HL-60 (cell line): ENCODE measurements around the gene MORN5. TPM values are rescaled to one million over a fixed set of nuclear protein-coding genes. Genes with fewer than 3 reads are reported as not detected.

Source experiments
- microRNA-seq: library from miRNA; unstranded; fragments of <30 nt; microRNA quantifications from one replicate; pipeline ENCODE4, GENCODE V29; 2018

Gene MORN5

Small RNAs within 50 kb of the gene (microRNA-seq; reads per million reads assigned to microRNA genes)
- gene MIR4478 = not detected
